Measurements from ENCODE around the gene SLC26A6. TPM values are rescaled to one million over a fixed set of nuclear protein-coding genes. Genes with fewer than 3 reads are reported as not detected.

SLC26A6 gene
- polyA plus RNA-seq, 3 donors from 2014 or later = 2.2 to 7.8 (median 5.1) TPM

DNA sequence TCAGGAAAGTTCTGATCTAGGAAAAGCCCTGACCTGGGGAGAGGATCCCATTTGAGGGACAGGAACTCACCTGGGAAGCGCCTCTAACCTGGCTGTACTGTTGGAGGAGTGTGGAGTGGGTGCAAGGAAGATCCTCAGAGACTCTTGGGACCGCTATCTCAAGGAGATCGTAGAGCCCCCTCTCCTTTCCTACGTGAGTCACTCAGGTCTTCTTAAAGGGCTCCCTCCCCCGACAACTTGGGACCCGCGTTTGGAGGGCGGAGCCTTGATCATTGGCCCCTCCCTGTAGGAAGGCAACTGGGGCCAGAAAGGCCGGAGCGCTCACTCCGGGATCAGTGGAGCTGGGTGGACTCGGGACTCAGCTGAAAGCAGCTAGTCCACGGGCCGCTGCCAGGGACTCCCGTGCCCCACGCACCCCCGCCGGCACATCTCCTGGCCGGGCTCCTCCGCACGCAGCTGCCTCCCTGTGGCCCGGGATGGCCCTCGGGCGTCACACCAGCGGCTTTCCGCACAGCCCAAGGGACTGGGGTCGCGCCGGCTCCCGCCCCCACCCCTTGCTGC, 520 bp downstream of the SLC26A6 start:
- peak overlapping the region in 3 of 6 donors; percentile 24 to 40 (median 24) for H3K27ac Mint-ChIP-seq
- DNase-seq = peak in 2 of 3 donors; percentile 4 to 15
- no peaks in the 10 kb centered on the region for H3K9me3 Mint-ChIP-seq
- peaks cover 0 to 4% (median 0%) of the 10 kb centered on the region in 3 donors for H3K36me3 Mint-ChIP-seq
- H3K4me3 Mint-ChIP-seq = peak overlapping the region; percentile 86 to 92 (median 91)
- peaks cover 25 to 27% of the 10 kb centered on the region in 2 donors for H3K4me1 Mint-ChIP-seq
- H3K27me3 Mint-ChIP-seq (ENCODE audit: low read depth in 3 of 3) = no peaks in the 10 kb centered on the region

- Mint-ChIP-seq H3K4me3 (peak overlapping the region in 3 of 5 donors; percentile 15 to 91 (median 86)), H3K27me3 (ENCODE audit: low read depth in 3 of 3) (no peaks in the 10 kb centered on the region), H3K9me3 (no peaks in the 10 kb centered on the region), H3K36me3 (peaks cover 0 to 4% (median 0%) of the 10 kb centered on the region in 3 donors), H3K4me1 (peaks cover 25 to 27% of the 10 kb centered on the region in 2 donors), H3K27ac (no peak overlapping the region)
- DNase-seq = no peak
Measured at GRCh38 chr3:48633743-48634142, 1.5 kb downstream of the SLC26A6 start.

DNA sequence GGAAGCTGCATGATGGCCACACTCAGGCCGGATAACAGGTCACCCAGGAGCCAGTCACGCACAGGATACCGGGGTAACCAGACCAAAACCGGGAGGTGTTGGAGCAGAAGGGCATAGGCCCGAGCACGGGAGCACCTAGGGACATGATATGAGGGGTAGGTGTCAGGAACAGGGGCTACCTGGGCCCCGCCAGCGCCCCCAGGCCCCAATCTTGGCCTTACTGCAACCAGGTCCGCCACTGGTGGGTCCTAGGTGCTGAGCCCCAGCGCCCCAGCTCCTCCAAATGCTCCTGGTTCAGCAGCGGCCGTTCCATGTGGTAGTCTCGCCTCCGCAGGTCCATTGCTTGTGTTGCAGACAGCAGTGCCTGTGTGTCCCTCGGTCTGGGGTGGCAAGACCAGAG, 2.0 kb downstream of the SLC26A6 start:
- Mint-ChIP-seq H3K27ac (peak overlapping the region in 1 of 6 donors; percentile 8), H3K4me1 (peaks cover 25 to 27% of the 10 kb centered on the region in 2 donors), H3K27me3 (ENCODE audit: low read depth in 3 of 3) (no peaks in the 10 kb centered on the region), H3K36me3 (peaks cover 0 to 4% (median 0%) of the 10 kb centered on the region in 3 donors), H3K4me3 (peak overlapping the region in 3 of 5 donors; percentile 15 to 91 (median 38)), H3K9me3 (no peaks in the 10 kb centered on the region)
- no peak for DNase-seq

GRCh38 chr3:48631516-48632448, 3.5 kb downstream of the SLC26A6 start:
- Mint-ChIP-seq H3K27me3 (ENCODE audit: low read depth in 3 of 3) (no peaks in the 10 kb centered on the region), H3K4me3 (no peak overlapping the region), H3K4me1 (peaks cover 19 to 20% of the 10 kb centered on the region in 2 donors), H3K9me3 (no peaks in the 10 kb centered on the region), H3K27ac (no peak overlapping the region), H3K36me3 (peaks cover 0 to 4% (median 3%) of the 10 kb centered on the region in 3 donors)
- no peak for DNase-seq

GRCh38 chr3:48630833-48631232, 4.4 kb downstream of the SLC26A6 start:
- Mint-ChIP-seq H3K4me3 (no peak overlapping the region), H3K36me3 (peaks cover 0 to 4% (median 4%) of the 10 kb centered on the region in 3 donors), H3K4me1 (peaks cover 10 to 12% of the 10 kb centered on the region in 2 donors), H3K27ac (no peak overlapping the region), H3K27me3 (ENCODE audit: low read depth in 3 of 3) (no peaks in the 10 kb centered on the region), H3K9me3 (no peaks in the 10 kb centered on the region)
- no peak for DNase-seq

- DNase-seq = no peak
- H3K36me3 Mint-ChIP-seq = peaks cover 0 to 4% (median 4%) of the 10 kb centered on the region in 3 donors
- H3K4me1 Mint-ChIP-seq = peaks cover 8 to 9% of the 10 kb centered on the region in 2 donors
- H3K27me3 Mint-ChIP-seq (ENCODE audit: low read depth in 3 of 3) = no peaks in the 10 kb centered on the region
- H3K27ac Mint-ChIP-seq = peak overlapping the region in 1 of 6 donors; percentile 62
- no peaks in the 10 kb centered on the region for H3K9me3 Mint-ChIP-seq
- H3K4me3 Mint-ChIP-seq = no peak overlapping the region
Measured at GRCh38 chr3:48630407-48630806, 4.9 kb downstream of the SLC26A6 start.

GRCh38 chr3:48629894-48630293, 5.4 kb downstream of the SLC26A6 start:
- Mint-ChIP-seq H3K9me3 (no peaks in the 10 kb centered on the region), H3K36me3 (peaks cover 0 to 4% (median 4%) of the 10 kb centered on the region in 3 donors), H3K27me3 (ENCODE audit: low read depth in 3 of 3) (no peaks in the 10 kb centered on the region), H3K27ac (no peak overlapping the region), H3K4me1 (peaks cover 8 to 9% of the 10 kb centered on the region in 2 donors), H3K4me3 (no peak overlapping the region)
- DNase-seq = no peak

DNA sequence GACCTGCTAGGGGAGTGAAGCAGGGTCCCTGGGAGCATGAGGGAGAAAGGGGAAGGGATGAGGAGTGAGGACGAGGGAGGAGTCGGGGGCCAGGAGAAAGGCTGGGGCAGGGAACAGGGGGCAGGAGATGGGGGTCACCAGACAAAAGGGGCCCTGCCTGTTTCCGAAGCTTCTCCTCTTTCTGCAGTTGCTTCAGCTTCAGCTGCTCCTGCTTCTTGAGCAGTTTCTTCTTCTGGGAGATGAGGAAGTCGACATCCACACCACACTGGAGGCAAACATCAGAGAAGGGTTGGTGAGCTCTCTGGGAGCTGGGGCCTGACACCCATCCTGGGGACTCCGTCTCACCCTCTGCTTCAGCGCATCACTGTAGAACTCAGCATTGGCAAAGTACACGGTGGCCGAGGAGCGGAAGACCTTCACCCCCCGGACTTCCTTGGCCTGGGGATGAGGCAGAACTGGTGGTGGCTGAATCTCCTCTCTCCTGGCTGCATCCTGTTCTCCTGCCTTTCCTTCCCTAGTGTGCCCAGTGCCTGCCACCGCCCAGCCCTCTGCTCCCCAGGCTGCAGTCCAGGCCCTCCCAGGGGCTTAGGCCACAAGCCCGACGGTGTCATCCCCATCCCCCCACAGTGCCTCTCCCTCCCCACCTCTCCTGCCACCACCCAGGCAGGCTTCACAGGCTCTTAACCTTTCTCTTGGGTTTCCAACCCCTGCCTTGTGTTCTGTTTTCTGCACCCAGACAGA, 6.8 kb downstream of the SLC26A6 start:
- no peak overlapping the region for H3K4me3 Mint-ChIP-seq
- H3K4me1 Mint-ChIP-seq = no peaks in the 10 kb centered on the region
- H3K36me3 Mint-ChIP-seq = peaks cover 0 to 4% (median 4%) of the 10 kb centered on the region in 3 donors
- DNase-seq = no peak
- no peaks in the 10 kb centered on the region for H3K27me3 Mint-ChIP-seq (ENCODE audit: low read depth in 3 of 3)
- H3K9me3 Mint-ChIP-seq = no peaks in the 10 kb centered on the region
- H3K27ac Mint-ChIP-seq = no peak overlapping the region

- Mint-ChIP-seq H3K27me3 (ENCODE audit: low read depth in 3 of 3) (peaks cover 0 to 2% (median 0%) of the 10 kb centered on the region in 3 donors), H3K36me3 (peaks cover 0 to 4% (median 0%) of the 10 kb centered on the region in 3 donors), H3K27ac (no peak overlapping the region), H3K4me1 (no peaks in the 10 kb centered on the region), H3K4me3 (no peak overlapping the region), H3K9me3 (no peaks in the 10 kb centered on the region)
- DNase-seq = no peak
Measured at GRCh38 chr3:48625600-48625999, 9.7 kb downstream of the SLC26A6 start.

GRCh38 chr3:48624767-48625166, 10.5 kb downstream of the SLC26A6 start:
- Mint-ChIP-seq H3K4me1 (no peaks in the 10 kb centered on the region), H3K4me3 (no peak overlapping the region), H3K27me3 (ENCODE audit: low read depth in 3 of 3) (peaks cover 0 to 2% (median 0%) of the 10 kb centered on the region in 3 donors), H3K36me3 (peaks cover 0 to 4% (median 0%) of the 10 kb centered on the region in 3 donors), H3K9me3 (peaks cover 0 to 4% (median 0%) of the 10 kb centered on the region in 6 donors), H3K27ac (peak overlapping the region in 1 of 6 donors; percentile 20)
- no peak for DNase-seq

- Mint-ChIP-seq H3K4me3 (no peak overlapping the region), H3K27me3 (ENCODE audit: low read depth in 3 of 3) (peaks cover 0 to 2% (median 0%) of the 10 kb centered on the region in 3 donors), H3K27ac (peak overlapping the region in 1 of 6 donors; percentile 15), H3K9me3 (peaks cover 0 to 4% (median 0%) of the 10 kb centered on the region in 6 donors), H3K36me3 (peaks cover 0 to 4% (median 0%) of the 10 kb centered on the region in 3 donors), H3K4me1 (no peaks in the 10 kb centered on the region)
- no peak for DNase-seq
Measured at GRCh38 chr3:48623851-48624547, 11.3 kb downstream of the SLC26A6 start.

DNA sequence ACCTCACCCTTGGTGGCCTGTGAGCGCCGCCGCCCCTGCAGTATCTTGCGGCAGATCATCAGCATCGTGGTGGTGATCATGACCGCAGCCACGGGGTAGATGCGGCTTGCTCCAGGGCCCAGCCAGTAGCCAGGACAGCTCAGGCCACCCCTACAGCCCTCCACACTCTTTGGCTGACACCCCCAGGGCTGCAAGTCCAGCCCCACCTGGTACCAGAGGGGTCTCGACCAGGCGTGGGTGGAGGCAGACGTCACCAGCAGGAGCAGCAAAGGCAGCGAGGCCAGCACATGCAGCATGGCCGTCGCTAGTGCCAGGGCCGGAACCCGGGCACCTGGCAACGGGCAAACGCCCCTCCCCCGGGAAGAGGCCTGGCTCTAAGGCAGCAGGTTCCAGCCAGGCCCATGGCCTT, 13.8 kb downstream of the SLC26A6 start, which contains the start of gene TMEM89:
Gene TMEM89 (minus strand): TSS at position 309 of the 409 bp plus-strand sequence. CDS start 13 bp downstream, at position 296.
- DNase-seq = no peak
- no peaks in the 10 kb centered on the region for H3K4me1 Mint-ChIP-seq
- H3K27me3 Mint-ChIP-seq (ENCODE audit: low read depth in 3 of 3) = peaks cover 0 to 2% (median 0%) of the 10 kb centered on the region in 3 donors
- H3K4me3 Mint-ChIP-seq = no peak within 1 kb of the TSS
- no peaks in the 10 kb centered on the region for H3K36me3 Mint-ChIP-seq
- no peak within 1 kb of the TSS for H3K27ac Mint-ChIP-seq
- H3K9me3 Mint-ChIP-seq = peaks cover 7 to 14% (median 10%) of the 10 kb centered on the region in 6 donors
